T-helper 2 cell (primary cell): Measurements from ENCODE around the gene RAB11FIP2.
A peak's percentile ranks its signal among the peaks of the same experiment; 100 is the strongest.
"Not testable (repeated sequence)": the region's sequence is repeated elsewhere in the genome, so short reads cannot be mapped to it uniquely, and the experiment has no call there.

ENCODE experiments used
- DNase-seq, 5 experiments: peaks; one replicate each; pipeline versions ENCODE4 v3.0.0 to v3.0.0-alpha.2; 2012 to 2022
- total RNA-seq, 2 donors: gene quantifications; one replicate each; lab custom pipeline; 2026; lab: John Stamatoyannopoulos, UW

Gene RAB11FIP2, protein sequence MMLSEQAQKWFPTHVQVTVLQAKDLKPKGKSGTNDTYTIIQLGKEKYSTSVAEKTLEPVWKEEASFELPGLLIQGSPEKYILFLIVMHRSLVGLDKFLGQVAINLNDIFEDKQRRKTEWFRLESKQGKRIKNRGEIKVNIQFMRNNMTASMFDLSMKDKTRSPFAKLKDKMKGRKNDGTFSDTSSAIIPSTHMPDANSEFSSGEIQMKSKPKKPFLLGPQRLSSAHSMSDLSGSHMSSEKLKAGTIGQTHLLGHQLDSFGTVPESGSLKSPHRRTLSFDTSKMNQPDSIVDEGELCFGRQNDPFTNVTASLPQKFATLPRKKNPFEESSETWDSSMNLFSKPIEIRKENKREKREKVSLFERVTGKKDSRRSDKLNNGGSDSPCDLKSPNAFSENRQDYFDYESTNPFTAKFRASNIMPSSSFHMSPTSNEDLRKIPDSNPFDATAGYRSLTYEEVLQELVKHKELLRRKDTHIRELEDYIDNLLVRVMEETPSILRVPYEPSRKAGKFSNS
- 29.6 to 36.2 reads per million in 2 donors for total RNA-seq

GRCh38 chr10:118046395-118047156 is at the start of gene RAB11FIP2:
Gene RAB11FIP2, minus strand, starts transcription at chr10:118046941. Its CDS starts 778 bp downstream, at chr10:118046163.
- DNase-seq, result peak; percentile 88 to 95 (median 93)

GRCh38 chr10:118096022-118096421 is 49.3 kb upstream of the RAB11FIP2 start:
- DNase-seq, result no peak

- DNase-seq, result no peak
Observed at GRCh38 chr10:118092209-118092608, 45.5 kb upstream of the RAB11FIP2 start.

DNA sequence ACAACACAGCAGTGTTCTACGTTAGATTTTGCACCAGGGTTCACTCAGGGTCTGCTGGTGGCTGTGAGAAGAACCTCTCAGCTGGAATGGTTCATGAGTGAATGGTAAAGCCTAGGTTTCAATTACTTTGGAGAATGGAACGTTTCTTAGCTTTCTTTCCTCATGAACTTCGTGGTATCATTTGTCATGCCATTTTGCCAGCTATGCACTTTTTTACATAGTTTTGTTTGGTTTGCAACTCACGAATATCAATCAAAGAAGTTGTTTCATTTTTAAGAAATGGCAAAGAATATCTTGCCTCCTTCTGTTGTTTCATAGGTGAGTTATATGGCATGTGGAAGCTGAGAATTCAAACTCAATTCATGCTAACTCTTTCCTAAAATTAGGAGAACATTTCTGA is 34.1 kb upstream of the RAB11FIP2 start:
- DNase-seq, result no peak

DNA sequence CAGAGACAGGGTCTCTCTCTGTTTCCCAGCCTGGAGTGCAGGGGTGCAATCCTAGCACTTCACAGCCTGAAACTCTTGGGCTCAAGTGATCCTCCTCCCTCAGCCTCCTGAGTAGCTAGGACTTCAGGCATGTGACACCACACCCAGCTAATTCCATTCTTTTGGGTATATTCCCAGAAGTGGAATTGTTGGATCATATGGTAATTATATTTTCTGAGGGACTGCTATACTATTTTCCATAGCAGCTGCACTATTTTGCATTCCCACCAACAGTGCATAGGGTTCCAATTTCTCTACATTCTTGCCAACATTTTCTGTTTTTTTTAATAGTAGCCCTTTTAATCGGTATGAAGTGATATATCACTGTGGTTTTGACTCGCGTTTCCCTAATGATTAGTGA is 30.0 kb upstream of the RAB11FIP2 start:
- no peak for DNase-seq

- no peak for DNase-seq
Observed at GRCh38 chr10:118072840-118073239, 26.1 kb upstream of the RAB11FIP2 start.

- DNase-seq, result not testable (repeated sequence)
Observed at GRCh38 chr10:118067389-118067788, 20.6 kb upstream of the RAB11FIP2 start.

DNA sequence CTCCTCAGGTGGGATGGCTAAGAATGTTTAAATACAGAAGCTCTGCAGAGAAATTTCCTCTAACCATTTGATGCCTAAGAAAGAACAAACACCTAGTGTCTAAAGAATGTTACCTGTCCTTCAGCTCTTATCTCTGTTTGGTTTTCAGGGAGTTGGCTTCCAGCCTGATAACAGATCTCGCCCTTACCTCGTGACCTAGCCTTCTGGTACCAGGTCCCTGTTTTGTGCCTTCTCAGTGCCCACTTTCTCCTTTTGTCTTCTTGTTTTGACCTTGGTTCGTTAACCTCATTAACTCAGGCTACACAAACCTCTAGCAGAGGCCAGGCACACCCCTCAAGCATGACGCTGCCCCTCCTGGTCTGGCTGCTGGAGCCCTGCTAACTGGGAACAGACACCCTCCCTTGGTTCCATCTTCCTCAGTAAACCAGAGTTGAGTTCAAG is 16.1 kb upstream of the RAB11FIP2 start:
- DNase-seq, result no peak

DNA sequence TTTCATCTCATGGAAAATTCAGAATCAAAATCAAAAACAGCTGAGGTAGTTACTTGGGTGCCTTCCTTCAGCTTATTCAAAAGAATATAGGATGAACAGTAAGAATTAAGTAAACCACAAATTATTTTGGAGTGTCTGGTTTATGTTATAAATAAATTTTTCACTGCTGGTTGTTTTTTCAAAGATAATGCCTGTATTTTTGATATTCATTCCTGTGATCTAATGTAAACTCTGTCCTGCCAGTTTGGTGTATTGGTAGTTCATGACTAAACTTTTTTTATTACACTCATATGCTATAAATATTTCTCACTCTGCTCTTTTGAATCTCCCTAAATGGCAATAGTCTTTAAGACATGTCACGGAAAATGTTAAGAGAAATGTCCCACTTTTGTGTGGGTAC is 11.6 kb upstream of the RAB11FIP2 start:
- no peak for DNase-seq

DNA sequence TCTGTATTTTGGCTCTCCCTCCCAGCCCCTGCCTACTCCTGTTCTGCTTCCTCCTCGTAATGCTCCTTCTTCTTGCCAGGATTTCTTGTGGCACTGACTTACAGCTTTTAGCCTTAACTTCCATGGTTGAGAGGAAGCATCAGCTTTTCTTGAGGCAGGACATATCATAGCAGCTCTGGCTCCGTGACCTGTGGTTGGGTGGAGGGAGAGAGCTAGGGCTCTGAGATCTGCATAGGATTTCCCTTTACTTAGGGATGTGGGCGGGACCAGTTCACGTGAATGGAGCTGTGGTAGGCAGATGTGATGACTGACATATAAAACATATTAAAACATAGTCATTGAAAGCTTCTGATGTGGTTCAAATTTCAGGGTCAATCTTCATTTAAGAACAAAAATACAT is 10.6 kb upstream of the RAB11FIP2 start:
- no peak for DNase-seq

GRCh38 chr10:118054383-118054782 is 7.6 kb upstream of the RAB11FIP2 start:
- DNase-seq, result no peak

- DNase-seq, result no peak
Observed at GRCh38 chr10:118052816-118053215, 6.1 kb upstream of the RAB11FIP2 start.

GRCh38 chr10:118047880-118048279 is 1.1 kb upstream of the RAB11FIP2 start:
- no peak for DNase-seq

GRCh38 chr10:118047157-118047719 is 497 bp upstream of the RAB11FIP2 start:
- DNase-seq, result peak in 1 of 5 experiments; percentile 2

DNA sequence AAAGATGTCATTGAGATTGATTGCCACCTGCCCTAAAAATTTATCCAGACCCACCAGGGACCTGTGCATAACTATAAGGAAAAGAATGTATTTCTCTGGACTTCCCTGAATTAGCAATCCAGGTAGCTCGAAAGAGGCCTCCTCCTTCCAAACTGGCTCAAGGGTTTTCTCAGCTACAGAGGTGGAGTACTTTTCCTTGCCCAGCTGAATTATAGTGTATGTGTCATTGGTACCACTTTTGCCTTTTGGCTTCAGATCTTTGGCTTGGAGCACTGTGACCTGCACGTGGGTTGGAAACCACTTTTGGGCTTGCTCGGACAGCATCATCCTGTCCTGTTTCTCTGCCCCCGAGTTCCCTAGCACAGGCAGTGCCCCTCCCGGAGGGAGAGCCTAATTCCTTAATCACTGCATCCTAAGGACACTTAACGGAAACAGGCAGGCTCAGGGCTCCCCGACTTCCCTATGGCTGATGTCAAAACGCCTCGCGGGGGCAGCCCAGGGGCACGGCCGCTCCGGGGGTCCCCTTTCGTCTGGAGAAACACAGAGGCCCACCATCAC is 825 bp downstream of the RAB11FIP2 start:
- peak in 3 of 5 experiments; percentile 6 to 24 (median 12) for DNase-seq

DNA sequence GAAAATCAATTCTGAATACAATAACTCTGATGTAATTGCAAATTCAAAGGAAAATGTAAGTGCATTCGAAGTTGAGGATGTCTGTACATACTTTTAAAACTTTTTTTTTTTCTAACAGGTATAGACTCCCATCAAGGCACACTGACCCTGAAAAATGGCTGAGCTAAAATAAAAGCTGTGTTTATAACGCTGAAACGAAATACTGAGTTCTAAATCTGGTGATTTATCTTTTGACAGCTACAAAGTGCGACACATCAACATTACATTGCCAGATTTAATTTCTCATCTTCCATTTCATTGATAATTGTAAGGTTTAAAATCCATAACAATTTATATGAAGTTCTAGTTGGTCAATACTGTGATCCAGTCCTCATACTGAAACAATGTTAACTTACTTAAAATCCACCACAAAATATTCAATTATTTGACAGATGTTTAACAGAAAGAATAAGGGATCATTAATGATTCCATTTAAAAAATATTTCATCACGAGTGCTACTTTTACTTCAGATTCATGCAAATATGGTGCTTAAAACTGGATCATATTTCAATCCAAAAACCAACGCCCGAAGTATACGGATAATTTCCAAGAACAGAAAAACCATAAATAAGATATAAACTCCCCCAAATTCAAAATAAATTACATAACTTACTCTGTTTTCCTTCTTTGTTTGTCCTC is 1.4 kb downstream of the RAB11FIP2 start:
- DNase-seq, result no peak

GRCh38 chr10:118042827-118043242 is 3.9 kb downstream of the RAB11FIP2 start:
- no peak for DNase-seq

DNA sequence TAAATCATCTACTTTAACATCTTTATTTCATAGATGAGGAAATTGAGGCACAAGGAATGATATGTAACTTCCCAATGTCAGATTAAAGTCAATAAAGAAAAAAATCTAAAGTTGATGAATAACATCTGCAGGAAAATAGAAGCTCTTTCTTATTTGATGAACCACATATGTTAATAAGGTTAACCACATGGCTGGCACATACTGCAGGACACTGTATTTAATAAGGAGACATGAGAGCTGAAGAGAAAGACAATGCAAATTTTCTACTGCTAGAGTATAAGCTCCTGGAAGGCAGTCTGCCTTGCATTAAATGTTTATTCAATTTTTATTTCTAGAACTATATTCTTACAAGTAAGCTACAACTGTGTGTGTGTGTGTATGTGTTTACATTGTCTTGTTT is 4.4 kb downstream of the RAB11FIP2 start:
- DNase-seq, result no peak

DNA sequence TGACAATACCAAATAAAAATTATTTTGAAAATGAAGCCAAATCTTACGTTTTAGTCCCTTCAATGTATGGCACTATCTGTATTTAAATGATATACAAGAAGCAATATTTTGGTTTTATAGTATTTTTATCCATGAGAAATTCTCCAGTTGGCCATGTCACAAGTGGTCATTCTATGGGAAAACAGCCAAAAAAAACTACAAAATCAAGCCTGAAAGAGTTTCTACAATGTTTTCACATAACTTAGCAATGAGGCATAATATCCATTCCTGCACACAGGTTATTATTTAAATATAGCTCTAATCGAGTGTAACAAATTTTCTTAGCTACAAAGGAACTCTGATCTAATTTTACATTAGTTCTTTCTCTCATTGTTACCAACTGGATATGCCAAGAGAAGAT is 5.4 kb downstream of the RAB11FIP2 start:
- DNase-seq, result no peak

DNA sequence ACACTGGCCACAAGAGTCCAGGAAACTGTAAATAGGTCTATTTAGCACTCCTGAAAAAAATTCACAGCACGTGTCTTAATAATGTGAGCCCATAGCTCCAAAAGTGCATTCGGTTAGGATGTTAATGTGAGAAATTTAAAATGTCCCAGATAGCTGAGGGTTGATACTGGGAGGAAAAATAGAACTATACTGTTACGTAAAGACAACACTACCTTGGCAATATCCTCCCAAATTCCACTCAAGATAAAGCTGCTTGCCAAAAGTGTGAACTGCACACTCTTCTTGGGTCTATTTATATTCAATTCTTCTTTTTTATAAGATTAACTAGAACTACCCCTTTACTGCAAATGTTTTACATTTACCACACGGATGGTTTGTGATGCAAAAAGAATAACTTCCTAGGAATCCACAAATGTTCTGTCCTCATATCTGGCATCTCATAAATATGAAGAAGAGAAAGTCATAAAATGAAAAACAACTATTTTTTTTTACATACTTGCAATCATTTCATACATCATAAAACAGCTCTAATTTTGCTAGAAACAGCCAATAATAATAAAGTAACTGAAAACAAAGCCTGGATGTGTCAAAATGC is 10.4 kb downstream of the RAB11FIP2 start:
- no peak for DNase-seq

DNA sequence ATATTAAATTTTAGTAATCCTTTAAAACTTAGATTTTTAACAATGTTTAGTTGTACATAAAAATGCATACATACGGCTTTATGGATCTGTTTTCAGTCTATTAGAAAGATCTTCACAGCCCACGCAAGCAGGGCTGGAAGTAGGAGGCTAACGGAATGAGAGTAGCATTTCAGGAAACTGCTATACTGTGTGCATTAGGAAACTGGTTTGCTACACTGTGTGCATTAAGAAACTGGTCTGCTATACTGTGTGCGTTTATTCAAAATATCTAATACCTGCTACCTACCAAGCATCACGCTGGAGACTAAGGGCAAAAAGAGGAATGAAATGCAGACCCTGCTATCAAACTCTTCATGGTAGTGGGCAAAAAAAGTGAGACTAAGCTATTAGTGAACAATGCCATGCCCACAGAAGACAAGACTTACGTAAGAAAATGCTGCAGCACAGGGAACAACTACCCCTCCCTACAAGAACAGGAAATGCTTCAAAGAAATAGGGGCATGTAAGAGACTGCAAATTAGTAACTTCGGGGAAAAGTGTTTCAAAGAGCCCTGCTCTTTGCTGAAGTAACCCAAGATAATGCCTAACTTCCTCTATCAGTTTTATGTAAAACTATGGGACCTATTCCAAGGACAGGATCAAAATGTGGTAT is 11.3 kb downstream of the RAB11FIP2 start:
- DNase-seq, result no peak
